K562 (cell line): ENCODE measurements around the gene ATG4C. TPM values are rescaled to one million over a fixed set of nuclear protein-coding genes. Genes with fewer than 3 reads are reported as not detected.

Source experiments
- ATAC-seq: fragments of 200-7000 bp; cut with Tn5 transposase; 3 replicates; pipeline ENCODE4 v1.9.1; 2020; ENCODE audit warnings: moderate library complexity
- BruUV-seq: library from RNA; stranded (reverse); fragments of 400-500 nt; replicated peaks from 2 replicates; lab custom pipeline; 2021; lab: Mats Ljungman, UMichigan
- CTCF ChIA-PET: fragments of 300-600 bp; formaldehyde crosslinking; extraction: SDS; loops from one replicate; lab custom pipeline; 2021; ENCODE audit warnings: low intra/inter-chr PET ratio; lab: Yijun Ruan, JAX
- POLR2A ChIA-PET: fragments of 300-600, 350-650 bp; sonication (Branson Sonifier 250); formaldehyde crosslinking; extraction: SDS; loops from one replicate; lab custom pipeline; 2021; ENCODE audit warnings: antibody characterized with exemption, inconsistent platforms; lab: Yijun Ruan, JAX
- DNase-seq, 4 experiments: peaks; one replicate each; pipeline versions ENCODE4 v3.0.0 to v3.0.0-alpha.2; 2011 to 2018; ENCODE audit warnings: low spot score in 3 of 4, mixed read lengths in 3 of 4; ENCODE audit errors: extremely low read depth in 1 of 4
- FAIRE-seq: peaks from 2 replicates; lab custom pipeline; 2011; peaks lifted over from hg19 to GRCh38; lab: Jason Lieb, UNC
- H2AFZ ChIP-seq: 2 replicates; pipeline ENCODE4 v1.6.0; 2011; ENCODE audit warnings: low read depth, low read length, control low read depth, inconsistent platforms
- H3K27ac ChIP-seq: fragments of 200-600 bp; 3 replicates; pipeline ENCODE4 v1.8.0; 2011; ENCODE audit warnings: low read depth, mild to moderate bottlenecking, control low read depth, inconsistent platforms, low read length, moderate library complexity, mixed read lengths; ENCODE audit errors: extremely low read depth
- H3K27me3 ChIP-seq, 2 experiments: fragments of 300-600 bp in 1 of 2; 2 replicates in 1 of 2; 3 replicates in 1 of 2; pipeline versions ENCODE4 v1.6.0 to v1.8.0; 2011; ENCODE audit warnings: inconsistent platforms in 2 of 2, low read length in 2 of 2, mild to moderate bottlenecking in 1 of 2, mixed read lengths in 1 of 2, moderate library complexity in 1 of 2; ENCODE audit not compliant: control insufficient read depth in 2 of 2, insufficient read depth in 2 of 2
- H3K36me3 ChIP-seq: fragments of 300-600 bp; 3 replicates; pipeline ENCODE4 v1.8.0; 2011; ENCODE audit warnings: mild to moderate bottlenecking, low read length, inconsistent platforms; ENCODE audit not compliant: control insufficient read depth, insufficient read depth
- H3K4me1 ChIP-seq, 2 experiments: fragments of 200-600 bp in 1 of 2; replicated peaks in 1 of 2; 2 replicates in 1 of 2; 3 replicates in 1 of 2; pipeline versions ENCODE4 v1.5.1 to v1.8.0; 2011; ENCODE audit warnings: inconsistent platforms in 2 of 2, low read length in 2 of 2, mild to moderate bottlenecking in 1 of 2, mixed read lengths in 1 of 2, moderate library complexity in 1 of 2; ENCODE audit not compliant: control insufficient read depth in 2 of 2, insufficient read depth in 2 of 2
- H3K4me2 ChIP-seq: 2 replicates; pipeline ENCODE4 v1.6.1; 2011; ENCODE audit warnings: low read length, control low read depth, inconsistent platforms, mixed read lengths; ENCODE audit not compliant: insufficient read depth
- H3K4me3 ChIP-seq: fragments of 200-600 bp; sonication (generic), shearing (Covaris generic); 2 replicates; pipeline ENCODE4 v1.5.1; 2016; ENCODE audit warnings: control low read depth, inconsistent platforms
- H3K79me2 ChIP-seq: fragments of 200-600 bp; 3 replicates; pipeline ENCODE4 v1.8.0; 2011; ENCODE audit warnings: low read length, inconsistent platforms; ENCODE audit not compliant: control insufficient read depth, insufficient read depth
- H3K9ac ChIP-seq, 2 experiments: 2 replicates each; pipeline versions ENCODE4 v1.6.0 to v1.6.1; 2011; ENCODE audit warnings: low read depth in 2 of 2, low read length in 2 of 2, control low read depth in 1 of 2, inconsistent platforms in 1 of 2, mild to moderate bottlenecking in 1 of 2, mixed read lengths in 1 of 2; ENCODE audit not compliant: insufficient read depth in 1 of 2
- H3K9me1 ChIP-seq: one replicate; pipeline ENCODE4 v1.6.0; 2011; ENCODE audit warnings: inconsistent platforms, mild to moderate bottlenecking, low read length, moderate library complexity; ENCODE audit not compliant: control insufficient read depth, insufficient read depth
- H3K9me3 ChIP-seq: replicated peaks from 2 replicates; pipeline ENCODE4 v1.5.1; 2011; ENCODE audit warnings: low read depth, low read length, inconsistent platforms; ENCODE audit not compliant: control insufficient read depth, insufficient read depth
- H4K20me1 ChIP-seq: replicated peaks from 2 replicates; pipeline ENCODE4 v1.6.1; 2011; ENCODE audit warnings: low read length, inconsistent platforms, mixed read lengths; ENCODE audit not compliant: control insufficient read depth, insufficient read depth
- HNRNPL ChIP-seq: fragments of 200-400 bp; formaldehyde crosslinking; IDR thresholded peaks from 2 replicates; pipeline ENCODE4 v1.6.1; 2017; ENCODE audit warnings: low read depth, mild to moderate bottlenecking, low read length
- JUNB ChIP-seq: fragments of 450-650 bp; formaldehyde crosslinking; conservative IDR thresholded peaks from 2 replicates; pipeline ENCODE4 v1.4.0; 2020; ENCODE audit warnings: mild to moderate bottlenecking
- RUNX1 ChIP-seq: sonication (generic); IDR thresholded peaks from 2 replicates; pipeline ENCODE4 v1.6.1; 2016; ENCODE audit warnings: antibody characterized with exemption, low read depth
- SMAD3 ChIP-seq: fragments of 450-650 bp; formaldehyde crosslinking; conservative IDR thresholded peaks from 2 replicates; pipeline ENCODE4 v1.4.0; 2020; ENCODE audit warnings: mild to moderate bottlenecking
- TCF7 ChIP-seq: sonication (generic); IDR thresholded peaks from 2 replicates; pipeline ENCODE4 v1.6.1; 2016; ENCODE audit warnings: antibody characterized with exemption, borderline replicate concordance
- ZNF583 ChIP-seq: fragments of 250-450 bp; sonication (Bioruptor Pico); IDR thresholded peaks from 2 replicates; pipeline ENCODE4 v1.4.0; 2020
- WGBS: fragments of 100-300 bp; shearing (Covaris generic); methylation state at CpG from one replicate; pipeline ENCODE4 v1.1.6; 2016; ENCODE audit warnings: low coverage, mixed read lengths; ENCODE audit not compliant: insufficient coverage; ENCODE audit errors: missing lambda C conversion rate; 5-methylcytosine and 5-hydroxymethylcytosine counted together
- in situ Hi-C: fragments of 300-500 bp; cut with MboI; formaldehyde crosslinking; loops from 4 replicates; pipeline ENCODE4 v1.15.0; 2018; ENCODE audit warnings: inconsistent platforms, mixed read lengths
- intact Hi-C: fragments of 100-400 bp; cut with micrococcal nuclease; formaldehyde crosslinking; loops from 2 replicates; pipeline ENCODE4 v1.14.2; 2022
- polyA plus RNA-seq, 8 experiments: library from polyadenylated mRNA; depleted of rRNA in 4 of 8; stranded (reverse) in 5 of 8; unstranded in 3 of 8; fragments of >200 nt; fragmentation: Nextera tagmentation in 2 of 8; fragmentation: Illumina TruSeq in 1 of 8; extraction: Ambion mirVana in 2 of 8; extraction: Trizol in 1 of 8; gene quantifications; 2 replicates each; pipeline versions ENCODE4 v1.2.1 to v1.2.3, GENCODE V29; 2011 to 2014; ENCODE audit warnings: inconsistent platforms in 1 of 8, missing spikeins in 1 of 8
- total RNA-seq, 7 experiments: library from RNA; depleted of rRNA in 6 of 7; stranded (reverse); fragments of >200 nt in 6 of 7; fragmentation: Illumina TruSeq in 2 of 7; extraction: Trizol in 2 of 7; gene quantifications; 2 replicates each; pipeline versions ENCODE4 v1.2.1 to v1.2.3, GENCODE V29; 2011 to 2021; ENCODE audit warnings: low replicate concordance in 1 of 7
- TF ChIP-seq, protein P1 (sequence below), 2 experiments: fragments of 200-800 bp in 1 of 2; sonication (Bioruptor generic) in 1 of 2; sonication (generic) in 1 of 2; formaldehyde crosslinking in 1 of 2; IDR thresholded peaks in 1 of 2; conservative IDR thresholded peaks in 1 of 2; 2 replicates each; pipeline versions ENCODE4 v1.5.0 to v1.6.1; 2016 to 2020; ENCODE audit warnings: missing compliant biosample characterization in 1 of 2, missing genetic modification characterization in 1 of 2, missing genetic modification reagents in 1 of 2
- TF ChIP-seq, protein P2 (sequence below): fragments of 450-650 bp; IDR thresholded peaks from 2 replicates; pipeline ENCODE4 v1.6.1; 2016; ENCODE audit warnings: antibody characterized with exemption
- TF ChIP-seq, protein P3 (sequence below), 2 experiments: fragments of 150-350 bp in 1 of 2; IDR thresholded peaks; 2 replicates each; pipeline ENCODE4 v1.6.1; 2012 to 2016; ENCODE audit warnings: low read depth in 2 of 2, low read length in 2 of 2, mild to moderate bottlenecking in 1 of 2, moderate library complexity in 1 of 2

The ATG4C gene
- total and polyA plus RNA-seq, 9 of the 15 experiments (the other 6 are each of a cell fraction or from before 2014, with no cell fraction given), result 7.6 to 35.8 (median 16.1) TPM

DNA sequence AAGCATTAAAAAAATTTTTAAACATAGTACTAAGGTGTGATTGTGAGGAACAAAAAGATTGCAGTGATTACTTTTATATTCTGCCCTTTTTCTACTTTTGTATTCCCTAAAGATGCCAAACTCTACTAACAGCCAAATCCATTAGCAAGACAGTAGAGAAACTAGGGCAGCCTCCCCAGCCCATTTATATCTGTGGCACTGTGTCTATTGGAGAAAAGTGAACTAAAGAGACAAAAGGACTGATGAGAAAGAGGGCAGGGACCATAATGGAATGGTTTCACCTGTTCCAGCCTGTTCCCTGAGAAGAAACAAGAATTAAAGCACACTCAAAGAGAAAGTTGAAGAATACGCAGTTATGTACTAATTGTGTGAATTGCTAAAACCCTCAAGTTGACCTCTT lies 56.6 kb downstream of the ATG4C start:
- ChIA-PET POLR2A (no interaction called here), CTCF (interaction anchor here (1.9 kb wide), 1 partner anchor 1405 kb away, joined by 8 read pairs; no protein-coding TSS in a partner anchor)
- TF ChIP-seq, protein P1, sequence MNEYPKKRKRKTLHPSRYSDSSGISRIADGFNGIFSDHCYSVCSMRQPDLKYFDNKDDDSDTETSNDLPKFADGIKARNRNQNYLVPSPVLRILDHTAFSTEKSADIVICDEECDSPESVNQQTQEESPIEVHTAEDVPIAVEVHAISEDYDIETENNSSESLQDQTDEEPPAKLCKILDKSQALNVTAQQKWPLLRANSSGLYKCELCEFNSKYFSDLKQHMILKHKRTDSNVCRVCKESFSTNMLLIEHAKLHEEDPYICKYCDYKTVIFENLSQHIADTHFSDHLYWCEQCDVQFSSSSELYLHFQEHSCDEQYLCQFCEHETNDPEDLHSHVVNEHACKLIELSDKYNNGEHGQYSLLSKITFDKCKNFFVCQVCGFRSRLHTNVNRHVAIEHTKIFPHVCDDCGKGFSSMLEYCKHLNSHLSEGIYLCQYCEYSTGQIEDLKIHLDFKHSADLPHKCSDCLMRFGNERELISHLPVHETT (CRISPR knock-in tag; conservative IDR thresholded peaks at IDR 0.05 in 1 of 2, IDR thresholded peaks at IDR 0.05 in 1 of 2), result no peak
- TF ChIP-seq HNRNPL (no peak), JUNB (CRISPR knock-in tag) (no peak), ZNF583 (CRISPR knock-in tag) (no peak), RUNX1 (no peak), SMAD3 (CRISPR knock-in tag) (no peak), TCF7 (no peak)
- TF ChIP-seq, protein P2, sequence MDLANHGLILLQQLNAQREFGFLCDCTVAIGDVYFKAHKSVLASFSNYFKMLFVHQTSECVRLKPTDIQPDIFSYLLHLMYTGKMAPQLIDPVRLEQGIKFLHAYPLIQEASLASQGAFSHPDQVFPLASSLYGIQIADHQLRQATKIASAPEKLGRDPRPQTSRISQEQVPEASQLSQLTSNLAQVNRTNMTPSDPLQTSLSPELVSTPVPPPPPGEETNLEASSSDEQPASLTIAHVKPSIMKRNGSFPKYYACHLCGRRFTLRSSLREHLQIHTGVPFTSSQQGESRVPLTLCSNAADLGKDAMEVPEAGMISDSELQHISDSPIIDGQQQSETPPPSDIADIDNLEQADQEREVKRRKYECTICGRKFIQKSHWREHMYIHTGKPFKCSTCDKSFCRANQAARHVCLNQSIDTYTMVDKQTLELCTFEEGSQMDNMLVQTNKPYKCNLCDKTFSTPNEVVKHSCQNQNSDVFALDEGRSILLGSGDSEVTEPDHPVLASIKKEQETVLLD, result no peak
- TF ChIP-seq, protein P3, sequence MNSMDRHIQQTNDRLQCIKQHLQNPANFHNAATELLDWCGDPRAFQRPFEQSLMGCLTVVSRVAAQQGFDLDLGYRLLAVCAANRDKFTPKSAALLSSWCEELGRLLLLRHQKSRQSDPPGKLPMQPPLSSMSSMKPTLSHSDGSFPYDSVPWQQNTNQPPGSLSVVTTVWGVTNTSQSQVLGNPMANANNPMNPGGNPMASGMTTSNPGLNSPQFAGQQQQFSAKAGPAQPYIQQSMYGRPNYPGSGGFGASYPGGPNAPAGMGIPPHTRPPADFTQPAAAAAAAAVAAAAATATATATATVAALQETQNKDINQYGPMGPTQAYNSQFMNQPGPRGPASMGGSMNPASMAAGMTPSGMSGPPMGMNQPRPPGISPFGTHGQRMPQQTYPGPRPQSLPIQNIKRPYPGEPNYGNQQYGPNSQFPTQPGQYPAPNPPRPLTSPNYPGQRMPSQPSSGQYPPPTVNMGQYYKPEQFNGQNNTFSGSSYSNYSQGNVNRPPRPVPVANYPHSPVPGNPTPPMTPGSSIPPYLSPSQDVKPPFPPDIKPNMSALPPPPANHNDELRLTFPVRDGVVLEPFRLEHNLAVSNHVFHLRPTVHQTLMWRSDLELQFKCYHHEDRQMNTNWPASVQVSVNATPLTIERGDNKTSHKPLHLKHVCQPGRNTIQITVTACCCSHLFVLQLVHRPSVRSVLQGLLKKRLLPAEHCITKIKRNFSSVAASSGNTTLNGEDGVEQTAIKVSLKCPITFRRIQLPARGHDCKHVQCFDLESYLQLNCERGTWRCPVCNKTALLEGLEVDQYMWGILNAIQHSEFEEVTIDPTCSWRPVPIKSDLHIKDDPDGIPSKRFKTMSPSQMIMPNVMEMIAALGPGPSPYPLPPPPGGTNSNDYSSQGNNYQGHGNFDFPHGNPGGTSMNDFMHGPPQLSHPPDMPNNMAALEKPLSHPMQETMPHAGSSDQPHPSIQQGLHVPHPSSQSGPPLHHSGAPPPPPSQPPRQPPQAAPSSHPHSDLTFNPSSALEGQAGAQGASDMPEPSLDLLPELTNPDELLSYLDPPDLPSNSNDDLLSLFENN (IDR thresholded peaks at IDR 0.05; ENCODE audit: low read depth in 2 of 2, low read length in 2 of 2), result no peak
- Histone ChIP-seq H3K27ac (no peak overlapping the region), H3K9me1 (no peaks in the 10 kb centered on the region), H3K9me3 (no peaks in the 10 kb centered on the region), H3K4me2 (no peak overlapping the region), H3K4me3 (no peak overlapping the region), H2AFZ (no peak overlapping the region), H3K36me3 (no peaks in the 10 kb centered on the region), H3K27me3 (no peaks in the 10 kb centered on the region), H3K4me1 (no peaks in the 10 kb centered on the region), H4K20me1 (no peaks in the 10 kb centered on the region), H3K9ac (no peak overlapping the region), H3K79me2 (no peaks in the 10 kb centered on the region)
- BruUV-seq, result no TSS peak
- in situ Hi-C loops (no loop called here), intact Hi-C loops (loop anchor here (2.0 to 5.0 kb wide), 3 partner anchors 67 to 308 kb away; no protein-coding TSS in a partner anchor)
- ATAC-seq, result no peak
- FAIRE-seq, result no peak
- no peak for DNase-seq
- WGBS, result 100% methylated on average over 1 of the region's 1 CpG
